IMR-90 (cell line): ENCODE results near the gene FNDC10. TPM values are rescaled to one million over a fixed set of nuclear protein-coding genes. Genes with fewer than 3 reads are reported as not detected.

Experiments used
- ATAC-seq: fragments of 200-7000 bp; cut with Tn5 transposase; 2 replicates; pipeline ENCODE4 v1.9.1; 2020; ENCODE audit warnings: low read depth, mild to moderate bottlenecking, moderate library complexity
- BruUV-seq: library from RNA; stranded (reverse); fragments of 400-500 nt; replicated peaks from 2 replicates; lab custom pipeline; 2021; lab: Mats Ljungman, UMichigan
- CTCF ChIA-PET: fragments of 300-600 bp; formaldehyde crosslinking; extraction: SDS; loops from one replicate; lab custom pipeline; 2021; ENCODE audit warnings: antibody characterized with exemption; lab: Yijun Ruan, JAX
- POLR2A ChIA-PET: fragments of 300-600 bp; sonication (Branson Sonifier 250); formaldehyde crosslinking; loops from one replicate; lab custom pipeline; 2022; ENCODE audit warnings: antibody characterized with exemption; ENCODE audit not compliant: unreplicated experiment; lab: Charles Lee
- DNase-seq: peaks from one replicate; pipeline ENCODE4 v3.0.0; 2013
- H2AFZ ChIP-seq: replicated peaks from 2 replicates; pipeline ENCODE3; 2013; ENCODE audit warnings: low read length, mild to moderate bottlenecking; ENCODE audit not compliant: poor library complexity
- H2AK5ac ChIP-seq: 2 replicates; pipeline ENCODE4 v1.6.1; 2013; ENCODE audit warnings: low read depth, low read length, inconsistent platforms
- H2AK9ac ChIP-seq: replicated peaks from 2 replicates; pipeline ENCODE3; 2013; ENCODE audit warnings: mild to moderate bottlenecking, low read depth, low read length, moderate library complexity; ENCODE audit not compliant: poor library complexity
- H2BK120ac ChIP-seq: 2 replicates; pipeline ENCODE4 v1.6.1; 2013; ENCODE audit warnings: low read depth, low read length, inconsistent platforms
- H2BK15ac ChIP-seq: 3 replicates; pipeline ENCODE4 v1.6.1; 2013; ENCODE audit warnings: low read depth, low read length, inconsistent platforms
- H2BK20ac ChIP-seq: 2 replicates; pipeline ENCODE4 v1.6.1; 2013; ENCODE audit warnings: low read depth, mild to moderate bottlenecking, inconsistent platforms, low read length, moderate library complexity
- H2BK5ac ChIP-seq: 2 replicates; pipeline ENCODE4 v1.6.1; 2013; ENCODE audit warnings: mild to moderate bottlenecking, low read depth, low read length, inconsistent platforms; ENCODE audit not compliant: poor library complexity, severe bottlenecking
- H3K14ac ChIP-seq: replicated peaks from 2 replicates; pipeline ENCODE4 v1.6.1; 2013; ENCODE audit warnings: low read depth, low read length, inconsistent platforms
- H3K18ac ChIP-seq: 2 replicates; pipeline ENCODE4 v1.6.1; 2013; ENCODE audit warnings: low read depth, low read length, control low read depth
- H3K23ac ChIP-seq: 2 replicates; pipeline ENCODE4 v1.6.1; 2013; ENCODE audit warnings: low read depth, low read length, inconsistent platforms
- H3K27ac ChIP-seq: 2 replicates; pipeline ENCODE4 v1.5.1; 2013; ENCODE audit warnings: mild to moderate bottlenecking, control low read depth, low read length; ENCODE audit not compliant: insufficient read depth
- H3K27me3 ChIP-seq: 2 replicates; pipeline ENCODE4 v1.6.1; 2013; ENCODE audit warnings: low read length; ENCODE audit not compliant: control insufficient read depth, insufficient read depth
- H3K36me3 ChIP-seq: 2 replicates; pipeline ENCODE4 v1.6.1; 2013; ENCODE audit warnings: low read length, mixed read lengths; ENCODE audit not compliant: control insufficient read depth, insufficient read depth
- H3K4ac ChIP-seq: 2 replicates; pipeline ENCODE4 v1.6.1; 2013; ENCODE audit warnings: low read depth, low read length, inconsistent platforms
- H3K4me1 ChIP-seq: 2 replicates; pipeline ENCODE4 v1.6.1; 2013; ENCODE audit warnings: low read length, mixed read lengths; ENCODE audit not compliant: control insufficient read depth, insufficient read depth
- H3K4me2 ChIP-seq: 2 replicates; pipeline ENCODE4 v1.6.1; 2013; ENCODE audit warnings: low read depth, mild to moderate bottlenecking, control low read depth, low read length, moderate library complexity
- H3K4me3 ChIP-seq: 2 replicates; pipeline ENCODE4 v1.5.1; 2013; ENCODE audit warnings: low read depth, mild to moderate bottlenecking, control low read depth, low read length, moderate library complexity; ENCODE audit not compliant: insufficient read depth
- H3K56ac ChIP-seq: 2 replicates; pipeline ENCODE4 v1.6.1; 2013; ENCODE audit warnings: low read length, inconsistent platforms; ENCODE audit not compliant: insufficient read depth; ENCODE audit errors: extremely low read depth
- H3K79me1 ChIP-seq, 2 experiments: 2 replicates each; pipeline ENCODE4 v1.6.1; 2013; ENCODE audit warnings: low read length in 2 of 2, inconsistent platforms in 1 of 2, low read depth in 1 of 2
- H3K9ac ChIP-seq: 2 replicates; pipeline ENCODE4 v1.6.1; 2013; ENCODE audit warnings: low read depth, low read length, control low read depth
- H3K9me1 ChIP-seq: 2 replicates; pipeline ENCODE4 v1.6.1; 2013; ENCODE audit warnings: low read length, inconsistent platforms; ENCODE audit not compliant: insufficient read depth
- H3K9me3 ChIP-seq: 2 replicates; pipeline ENCODE4 v1.6.1; 2013; ENCODE audit warnings: low read length; ENCODE audit not compliant: control insufficient read depth, insufficient read depth
- H4K20me1 ChIP-seq: 2 replicates; pipeline ENCODE4 v1.6.1; 2013; ENCODE audit warnings: low read length, inconsistent platforms; ENCODE audit not compliant: insufficient read depth
- H4K5ac ChIP-seq: 2 replicates; pipeline ENCODE4 v1.6.1; 2013; ENCODE audit warnings: mild to moderate bottlenecking, low read depth, low read length, control low read depth
- H4K8ac ChIP-seq, 2 experiments: 2 replicates each; pipeline ENCODE4 v1.6.1; 2013; ENCODE audit warnings: low read depth in 2 of 2, low read length in 2 of 2, control low read depth in 1 of 2, inconsistent platforms in 1 of 2
- H4K91ac ChIP-seq: 2 replicates; pipeline ENCODE4 v1.6.1; 2013; ENCODE audit warnings: low read depth, low read length, inconsistent platforms; ENCODE audit not compliant: insufficient read depth
- BHLHE40 ChIP-seq: fragments of 150-350 bp; IDR thresholded peaks from 2 replicates; pipeline ENCODE4 v1.6.1; 2016; ENCODE audit warnings: mild to moderate bottlenecking, low read depth, low read length
- CEBPB ChIP-seq: IDR thresholded peaks from 2 replicates; pipeline ENCODE4 v1.6.1; 2012; ENCODE audit warnings: low read depth, low read length, improper control_type of control experiment
- CHD1 ChIP-seq: IDR thresholded peaks from 2 replicates; pipeline ENCODE4 v1.6.1; 2012; ENCODE audit warnings: low read depth, low read length, improper control_type of control experiment
- FOS ChIP-seq: fragments of 150-350 bp; IDR thresholded peaks from 2 replicates; pipeline ENCODE4 v1.6.1; 2016; ENCODE audit warnings: low read depth, low read length
- MAFK ChIP-seq: IDR thresholded peaks from 2 replicates; pipeline ENCODE4 v1.6.1; 2012; ENCODE audit warnings: low read depth, low read length, improper control_type of control experiment
- MAZ ChIP-seq: IDR thresholded peaks from 2 replicates; pipeline ENCODE4 v1.6.1; 2012; ENCODE audit warnings: low read depth, mild to moderate bottlenecking, low read length, improper control_type of control experiment, moderate library complexity, borderline replicate concordance
- MXI1 ChIP-seq: IDR thresholded peaks from 2 replicates; pipeline ENCODE4 v1.6.1; 2012; ENCODE audit warnings: low read depth, mild to moderate bottlenecking, low read length, moderate library complexity, borderline replicate concordance
- NFE2L2 ChIP-seq: fragments of 150-350 bp; IDR thresholded peaks from 2 replicates; pipeline ENCODE4 v1.6.1; 2016; ENCODE audit warnings: low read depth, mild to moderate bottlenecking, low read length
- POLR2A ChIP-seq: IDR thresholded peaks from 2 replicates; pipeline ENCODE4 v1.6.1; 2012; ENCODE audit warnings: mild to moderate bottlenecking, low read depth, low read length
- RAD21 ChIP-seq: IDR thresholded peaks from 2 replicates; pipeline ENCODE4 v1.6.1; 2012; ENCODE audit warnings: low read length, improper control_type of control experiment
- RCOR1 ChIP-seq: IDR thresholded peaks from 2 replicates; pipeline ENCODE4 v1.6.1; 2012; ENCODE audit warnings: mild to moderate bottlenecking, low read length, improper control_type of control experiment; ENCODE audit not compliant: insufficient replicate concordance
- RFX5 ChIP-seq: IDR thresholded peaks from 2 replicates; pipeline ENCODE4 v1.8.0; 2012; ENCODE audit warnings: low read depth, mild to moderate bottlenecking, low read length, moderate library complexity
- SMC3 ChIP-seq: fragments of 150-350 bp; IDR thresholded peaks from 2 replicates; pipeline ENCODE4 v1.6.1; 2016; ENCODE audit warnings: low read depth, mild to moderate bottlenecking, antibody characterized with exemption, low read length, moderate library complexity
- WGBS, 2 experiments: methylation state at CpG; one replicate each; pipeline versions ENCODE4 v1.1.5 to v1.1.7; 2013; ENCODE audit warnings: missing lambda C conversion rate in 2 of 2; ENCODE audit not compliant: insufficient read length in 1 of 2; ENCODE audit errors: extremely low coverage in 2 of 2; 5-methylcytosine and 5-hydroxymethylcytosine counted together
- dilution Hi-C: fragments of 300-500 bp; cut with HindIII; formaldehyde crosslinking; loops from one replicate; pipeline ENCODE4 v1.14.3; 2018; ENCODE audit warnings: low sequenced_read_pairs; ENCODE audit not compliant: unreplicated experiment
- in situ Hi-C: fragments of 300-500 bp; cut with MboI; formaldehyde crosslinking; loops from 3 replicates; pipeline ENCODE4 v1.14.3; 2019; ENCODE audit warnings: low sequenced_read_pairs, inconsistent platforms, mixed read lengths
- intact Hi-C: fragments of 100-400 bp; cut with micrococcal nuclease; formaldehyde crosslinking; loops from 2 replicates; pipeline ENCODE4 v1.10.0; 2022
- polyA plus RNA-seq, 3 experiments: library from polyadenylated mRNA; depleted of rRNA; stranded (reverse); fragments of >200 nt; gene quantifications; 2 replicates each; pipeline ENCODE4 v1.2.3, GENCODE V29; 2012; ENCODE audit warnings: low replicate concordance in 1 of 3
- total RNA-seq: library from RNA; depleted of rRNA; stranded (reverse); fragments of >200 nt; gene quantifications from 2 replicates; pipeline ENCODE4 v1.2.3, GENCODE V29; 2012
- TF ChIP-seq, protein P1 (sequence below): fragments of 150-350 bp; IDR thresholded peaks from 2 replicates; pipeline ENCODE4 v1.6.1; 2016; ENCODE audit warnings: low read depth, mild to moderate bottlenecking, low read length, moderate library complexity, borderline replicate concordance
- TF ChIP-seq, protein P2 (sequence below): conservative IDR thresholded peaks from 2 replicates; pipeline ENCODE4 v1.5.1; 2012; ENCODE audit warnings: mild to moderate bottlenecking, low read depth, low read length, improper control_type of control experiment
- TF ChIP-seq, protein P3 (sequence below): fragments of 150-350 bp; IDR thresholded peaks from 2 replicates; pipeline ENCODE4 v1.6.1; 2017; ENCODE audit warnings: mild to moderate bottlenecking, antibody characterized with exemption, low read length, low read depth

The FNDC10 gene
- total and polyA plus RNA-seq, 2 of the 4 experiments (the other 2 are of a cell fraction), result 0.36 to 5.8 TPM

DNA sequence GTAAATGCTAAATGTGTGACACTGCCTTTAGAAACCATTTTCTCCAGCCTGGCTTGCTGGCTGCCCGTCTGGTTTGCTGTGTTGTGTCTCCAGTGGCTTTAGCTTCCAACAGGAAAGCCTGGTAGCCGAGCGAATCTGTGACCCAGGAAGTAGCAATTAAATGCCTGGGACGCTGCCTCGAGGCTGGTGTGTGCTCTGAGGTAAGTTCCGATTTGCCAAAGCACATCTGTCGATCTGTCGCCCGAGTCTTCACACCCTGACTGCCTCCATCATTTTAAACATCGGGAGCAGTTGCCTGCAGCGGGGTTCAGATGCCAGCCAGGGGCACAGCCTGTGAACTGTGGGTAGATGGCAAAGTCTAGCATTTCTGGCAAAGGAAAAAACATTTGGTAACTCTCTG, 17.6 kb upstream of the FNDC10 start:
- no peak overlapping the region for H3K4me3 ChIP-seq
- H3K4ac ChIP-seq, result no peak overlapping the region
- TSS peak; percentile 39 for BruUV-seq
- in situ Hi-C loops, result no loop called here
- H3K23ac ChIP-seq, result no peak overlapping the region
- H3K4me2 ChIP-seq, result no peak overlapping the region
- H3K9me1 ChIP-seq, result peaks cover 11% of the 10 kb centered on the region; the same call in 1 of the 2 replicates
- no peak overlapping the region for H2BK15ac ChIP-seq
- no peak overlapping the region for H3K56ac ChIP-seq
- H3K18ac ChIP-seq, result no peak overlapping the region
- DNase-seq (no peak), ATAC-seq (no peak)
- no peak overlapping the region for H2BK120ac ChIP-seq
- H2AFZ ChIP-seq, result no peak overlapping the region
- peak overlapping the region; percentile 8 for H2AK9ac ChIP-seq
- peaks cover 9% of the 10 kb centered on the region for H3K4me1 ChIP-seq
- no peak overlapping the region for H3K9ac ChIP-seq
- peaks cover 16 to 66% of the 10 kb centered on the region in 2 experiments; a peak in 3 of 4 replicates for H3K79me1 ChIP-seq
- no peak overlapping the region for H3K14ac ChIP-seq
- H3K27ac ChIP-seq, result no peak overlapping the region
- peaks cover 45% of the 10 kb centered on the region for H4K20me1 ChIP-seq
- peaks cover 10% of the 10 kb centered on the region; the same call in 1 of the 2 replicates for H3K36me3 ChIP-seq
- no peak overlapping the region for H2BK5ac ChIP-seq
- POLR2A ChIA-PET, result no interaction called here
- no peak overlapping the region for H4K8ac ChIP-seq
- H2AK5ac ChIP-seq, result no peak overlapping the region
- H2BK20ac ChIP-seq, result no peak overlapping the region
- H4K5ac ChIP-seq, result no peak overlapping the region
- dilution Hi-C loops, result no loop called here
- CTCF ChIA-PET, result no interaction called here
- intact Hi-C loops, result no loop called here
- no peaks in the 10 kb centered on the region for H3K27me3 ChIP-seq
- H3K9me3 ChIP-seq, result no peaks in the 10 kb centered on the region
- TF ChIP-seq POLR2A (no peak), MAZ (no peak), SMC3 (no peak), FOS (no peak), MXI1 (no peak), NFE2L2 (no peak), RFX5 (no peak), BHLHE40 (no peak), RCOR1 (no peak), RAD21 (no peak), CEBPB (no peak), CHD1 (no peak), MAFK (no peak)
- TF ChIP-seq, protein P1, sequence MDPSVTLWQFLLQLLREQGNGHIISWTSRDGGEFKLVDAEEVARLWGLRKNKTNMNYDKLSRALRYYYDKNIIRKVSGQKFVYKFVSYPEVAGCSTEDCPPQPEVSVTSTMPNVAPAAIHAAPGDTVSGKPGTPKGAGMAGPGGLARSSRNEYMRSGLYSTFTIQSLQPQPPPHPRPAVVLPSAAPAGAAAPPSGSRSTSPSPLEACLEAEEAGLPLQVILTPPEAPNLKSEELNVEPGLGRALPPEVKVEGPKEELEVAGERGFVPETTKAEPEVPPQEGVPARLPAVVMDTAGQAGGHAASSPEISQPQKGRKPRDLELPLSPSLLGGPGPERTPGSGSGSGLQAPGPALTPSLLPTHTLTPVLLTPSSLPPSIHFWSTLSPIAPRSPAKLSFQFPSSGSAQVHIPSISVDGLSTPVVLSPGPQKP, result no peak
- TF ChIP-seq, protein P2, sequence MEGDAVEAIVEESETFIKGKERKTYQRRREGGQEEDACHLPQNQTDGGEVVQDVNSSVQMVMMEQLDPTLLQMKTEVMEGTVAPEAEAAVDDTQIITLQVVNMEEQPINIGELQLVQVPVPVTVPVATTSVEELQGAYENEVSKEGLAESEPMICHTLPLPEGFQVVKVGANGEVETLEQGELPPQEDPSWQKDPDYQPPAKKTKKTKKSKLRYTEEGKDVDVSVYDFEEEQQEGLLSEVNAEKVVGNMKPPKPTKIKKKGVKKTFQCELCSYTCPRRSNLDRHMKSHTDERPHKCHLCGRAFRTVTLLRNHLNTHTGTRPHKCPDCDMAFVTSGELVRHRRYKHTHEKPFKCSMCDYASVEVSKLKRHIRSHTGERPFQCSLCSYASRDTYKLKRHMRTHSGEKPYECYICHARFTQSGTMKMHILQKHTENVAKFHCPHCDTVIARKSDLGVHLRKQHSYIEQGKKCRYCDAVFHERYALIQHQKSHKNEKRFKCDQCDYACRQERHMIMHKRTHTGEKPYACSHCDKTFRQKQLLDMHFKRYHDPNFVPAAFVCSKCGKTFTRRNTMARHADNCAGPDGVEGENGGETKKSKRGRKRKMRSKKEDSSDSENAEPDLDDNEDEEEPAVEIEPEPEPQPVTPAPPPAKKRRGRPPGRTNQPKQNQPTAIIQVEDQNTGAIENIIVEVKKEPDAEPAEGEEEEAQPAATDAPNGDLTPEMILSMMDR, result no peak
- TF ChIP-seq, protein P3, sequence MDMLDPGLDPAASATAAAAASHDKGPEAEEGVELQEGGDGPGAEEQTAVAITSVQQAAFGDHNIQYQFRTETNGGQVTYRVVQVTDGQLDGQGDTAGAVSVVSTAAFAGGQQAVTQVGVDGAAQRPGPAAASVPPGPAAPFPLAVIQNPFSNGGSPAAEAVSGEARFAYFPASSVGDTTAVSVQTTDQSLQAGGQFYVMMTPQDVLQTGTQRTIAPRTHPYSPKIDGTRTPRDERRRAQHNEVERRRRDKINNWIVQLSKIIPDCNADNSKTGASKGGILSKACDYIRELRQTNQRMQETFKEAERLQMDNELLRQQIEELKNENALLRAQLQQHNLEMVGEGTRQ, result no peak
- 100% methylated on average over 2 of the region's 11 CpGs; no CpG with 5 or more reads in 1 of the 2 experiments for WGBS, 2 experiments
- no peak overlapping the region for H4K91ac ChIP-seq
